ENCODE data around the gene PKP3. TPM values are rescaled to one million over a fixed set of nuclear protein-coding genes. Genes with fewer than 3 reads are reported as not detected.
A peak's percentile ranks its signal among the peaks of the same experiment; 100 is the strongest.
"Not testable (repeated sequence)": the region's sequence is repeated elsewhere in the genome, so short reads cannot be mapped to it uniquely, and the experiment has no call there.

The PKP3 gene
- polyA plus RNA-seq, 2 of the 4 experiments (the other 2 are of a cell fraction): 12.1 to 25.9 TPM

DNA sequence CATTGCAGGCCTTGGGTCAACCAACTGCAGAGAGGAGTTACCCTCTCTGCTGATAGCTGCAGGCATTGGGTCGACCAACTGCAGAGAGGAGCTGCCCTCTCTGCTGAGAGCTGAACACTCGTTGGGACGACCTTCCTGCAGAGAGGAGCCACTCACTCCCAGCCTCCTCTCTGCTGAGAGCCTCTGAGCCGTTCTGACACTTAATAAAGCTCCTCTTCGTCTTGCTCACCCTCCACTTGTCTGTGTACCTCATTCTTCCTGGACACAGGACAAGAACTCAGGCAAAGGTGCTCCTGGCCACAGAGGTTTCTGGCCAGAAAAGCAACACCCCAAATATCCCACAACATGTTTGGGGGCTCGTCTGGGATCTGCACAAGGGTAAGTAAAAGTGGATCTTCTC lies 7.5 kb upstream of the PKP3 start:
- FAIRE-seq: no peak
- Histone ChIP-seq H3K4me3 (no peak overlapping the region), H3K9me3 (no peaks in the 10 kb centered on the region), H3K27ac (no peak overlapping the region), H3K4me2 (no peak overlapping the region), H3K4me1 (no peaks in the 10 kb centered on the region)
- CTCF ChIA-PET: interaction anchor here (1.1 to 1.5 kb wide), 4 partner anchors 14 to 54 kb away, joined by 3 to 5 read pairs (median 4); no protein-coding TSS in a partner anchor
- 58% methylated on average over 6 of the region's 6 CpGs for whole genome bisulfite sequencing (ENCODE audit: missing lambda C conversion rate)
- DNase-seq (ENCODE audit: low read depth in 1 of 2, low spot score in 1 of 2): no peak
- TF ChIP-seq, protein P1, sequence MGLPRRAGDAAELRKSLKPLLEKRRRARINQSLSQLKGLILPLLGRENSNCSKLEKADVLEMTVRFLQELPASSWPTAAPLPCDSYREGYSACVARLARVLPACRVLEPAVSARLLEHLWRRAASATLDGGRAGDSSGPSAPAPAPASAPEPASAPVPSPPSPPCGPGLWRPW (IDR thresholded peaks at IDR 0.05): no peak
- no peak for TF ChIP-seq CHD4 (IDR thresholded peaks at IDR 0.05; ENCODE audit: borderline replicate concordance)
- TF ChIP-seq EP300 (IDR thresholded peaks at IDR 0.05): no peak
- TF ChIP-seq POLR2A (IDR thresholded peaks at IDR 0.05; ENCODE audit: low read length): no peak
- TF ChIP-seq TP53 (CRISPR knock-in tag; IDR thresholded peaks at IDR 0.05): no peak
- TF ChIP-seq CBX8 (IDR thresholded peaks at IDR 0.05): no peak
- TF ChIP-seq, protein P2, sequence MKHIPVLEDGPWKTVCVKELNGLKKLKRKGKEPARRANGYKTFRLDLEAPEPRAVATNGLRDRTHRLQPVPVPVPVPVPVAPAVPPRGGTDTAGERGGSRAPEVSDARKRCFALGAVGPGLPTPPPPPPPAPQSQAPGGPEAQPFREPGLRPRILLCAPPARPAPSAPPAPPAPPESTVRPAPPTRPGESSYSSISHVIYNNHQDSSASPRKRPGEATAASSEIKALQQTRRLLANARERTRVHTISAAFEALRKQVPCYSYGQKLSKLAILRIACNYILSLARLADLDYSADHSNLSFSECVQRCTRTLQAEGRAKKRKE (CRISPR knock-in tag; IDR thresholded peaks at IDR 0.05; ENCODE audit: low read depth): no peak
- TF ChIP-seq, protein P3, sequence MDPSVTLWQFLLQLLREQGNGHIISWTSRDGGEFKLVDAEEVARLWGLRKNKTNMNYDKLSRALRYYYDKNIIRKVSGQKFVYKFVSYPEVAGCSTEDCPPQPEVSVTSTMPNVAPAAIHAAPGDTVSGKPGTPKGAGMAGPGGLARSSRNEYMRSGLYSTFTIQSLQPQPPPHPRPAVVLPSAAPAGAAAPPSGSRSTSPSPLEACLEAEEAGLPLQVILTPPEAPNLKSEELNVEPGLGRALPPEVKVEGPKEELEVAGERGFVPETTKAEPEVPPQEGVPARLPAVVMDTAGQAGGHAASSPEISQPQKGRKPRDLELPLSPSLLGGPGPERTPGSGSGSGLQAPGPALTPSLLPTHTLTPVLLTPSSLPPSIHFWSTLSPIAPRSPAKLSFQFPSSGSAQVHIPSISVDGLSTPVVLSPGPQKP (IDR thresholded peaks at IDR 0.05; ENCODE audit: low read depth, low read length): no peak
- TF ChIP-seq EHF (CRISPR knock-in tag; IDR thresholded peaks at IDR 0.05): no peak
- TF ChIP-seq POLR2AphosphoS2 (conservative IDR thresholded peaks at IDR 0.05; ENCODE audit: low read length): no peak
- no peak for TF ChIP-seq GATA3 (IDR thresholded peaks at IDR 0.05; ENCODE audit: borderline replicate concordance)
- no peak for TF ChIP-seq HOXB13 (CRISPR knock-in tag; IDR thresholded peaks at IDR 0.05; ENCODE audit: low read depth)
- TF ChIP-seq RARB (CRISPR knock-in tag; IDR thresholded peaks at IDR 0.05): no peak
- TF ChIP-seq NFE2L2 (conservative IDR thresholded peaks at IDR 0.05; ENCODE audit: low read length): no peak
- TF ChIP-seq RNF2 (IDR thresholded peaks at IDR 0.05; ENCODE audit: borderline replicate concordance, low read depth): no peak
- POLR2A ChIA-PET: no interaction called here
- ATAC-seq: no peak

DNA sequence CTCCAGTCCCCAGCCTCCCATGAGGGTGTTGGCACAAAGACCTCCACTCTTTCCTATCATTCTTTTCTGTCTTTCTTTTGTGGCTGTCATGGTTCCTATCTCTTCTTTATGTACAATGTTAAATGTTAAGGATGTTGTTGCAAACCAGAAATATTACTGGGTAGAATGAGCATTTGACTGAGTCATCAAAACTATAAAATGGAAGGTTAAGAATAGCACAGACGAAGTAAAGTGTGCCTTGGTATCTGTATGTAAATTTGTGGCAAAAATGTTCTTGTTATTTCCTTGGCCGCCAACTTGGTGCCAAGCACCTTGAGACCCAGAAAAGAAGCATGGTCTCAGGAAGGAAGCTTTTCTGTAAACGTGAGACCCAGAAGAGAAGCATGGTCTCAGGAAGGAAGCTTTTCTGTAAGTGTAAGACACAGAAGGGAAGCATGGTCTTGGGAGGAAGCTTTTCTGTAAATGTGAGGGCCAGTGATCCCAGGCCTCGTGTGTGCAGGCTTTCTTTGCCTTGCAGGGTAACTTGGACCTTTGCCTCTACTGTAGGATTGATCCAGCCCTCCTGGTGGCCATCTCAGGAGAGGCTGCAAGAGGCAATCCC lies 6.7 kb upstream of the PKP3 start:
- ATAC-seq: peak in 1 of 2 experiments; percentile 28; a peak in 2 of 6 replicates
- TF ChIP-seq, protein P3 (IDR thresholded peaks at IDR 0.05; ENCODE audit: low read depth, low read length): no peak
- peak; percentile 75 for TF ChIP-seq MAFK (IDR thresholded peaks at IDR 0.05; ENCODE audit: partially characterized antibody)
- no peak for TF ChIP-seq KDM5A (IDR thresholded peaks at IDR 0.05)
- TF ChIP-seq CHD2 (IDR thresholded peaks at IDR 0.05; ENCODE audit: low read length, partially characterized antibody): no peak
- Histone ChIP-seq H3K4me1 (peaks cover under 1% of the 10 kb centered on the region; the same call in 1 of the 3 replicates), H3K4me2 (no peak overlapping the region), H3K27ac (no peak overlapping the region), H3K4me3 (no peak overlapping the region), H3K9me3 (no peaks in the 10 kb centered on the region)
- ChIA-PET POLR2A (no interaction called here), CTCF (interaction anchor here (1.3 to 1.5 kb wide), 4 partner anchors 14 to 60 kb away, joined by 3 to 5 read pairs (median 4); no protein-coding TSS in a partner anchor)
- no peak for FAIRE-seq
- DNase-seq (ENCODE audit: low read depth in 1 of 2, low spot score in 1 of 2): no peak
- WGBS (ENCODE audit: missing lambda C conversion rate): 66% methylated on average over 4 of the region's 4 CpGs

DNA sequence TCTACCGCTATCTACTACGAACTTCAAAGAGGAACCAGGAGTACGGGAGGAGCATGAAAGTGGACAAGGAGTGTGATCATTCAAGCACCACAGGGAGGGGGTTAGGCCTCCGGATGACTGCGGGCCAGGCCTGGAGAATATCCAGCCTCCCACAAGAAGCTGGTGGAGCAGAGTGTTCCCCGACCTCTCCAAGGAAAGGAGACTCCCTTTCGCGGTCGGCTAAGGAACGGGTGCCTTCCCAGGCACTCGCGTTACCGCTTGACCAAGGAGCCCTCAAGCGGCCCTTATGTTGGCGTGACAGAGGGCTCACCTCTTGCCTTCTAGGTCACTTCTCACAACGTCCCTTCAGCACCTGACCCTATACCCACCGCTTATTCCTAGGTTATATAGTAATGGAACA lies 4.6 kb upstream of the PKP3 start:
- FAIRE-seq; DNase-seq (ENCODE audit: low read depth in 1 of 2, low spot score in 1 of 2); H3K4me3 ChIP-seq; H3K9me3 ChIP-seq; H3K27ac ChIP-seq; H3K4me2 ChIP-seq; ATAC-seq; POLR2A ChIA-PET: not testable (repeated sequence)
- 82% methylated on average over 17 of the region's 17 CpGs for WGBS (ENCODE audit: missing lambda C conversion rate)
- H3K4me1 ChIP-seq: peaks cover 18% of the 10 kb centered on the region
- CTCF ChIA-PET: interaction anchor here (0.9 to 1.6 kb wide), 2 partner anchors 59 kb away, joined by 5 read pairs; no protein-coding TSS in a partner anchor
